Measurements from ENCODE around the gene VKORC1L1.
"Not testable (repeated sequence)": the region's sequence is repeated elsewhere in the genome, so short reads cannot be mapped to it uniquely, and the experiment has no call there.

The VKORC1L1 gene

DNA sequence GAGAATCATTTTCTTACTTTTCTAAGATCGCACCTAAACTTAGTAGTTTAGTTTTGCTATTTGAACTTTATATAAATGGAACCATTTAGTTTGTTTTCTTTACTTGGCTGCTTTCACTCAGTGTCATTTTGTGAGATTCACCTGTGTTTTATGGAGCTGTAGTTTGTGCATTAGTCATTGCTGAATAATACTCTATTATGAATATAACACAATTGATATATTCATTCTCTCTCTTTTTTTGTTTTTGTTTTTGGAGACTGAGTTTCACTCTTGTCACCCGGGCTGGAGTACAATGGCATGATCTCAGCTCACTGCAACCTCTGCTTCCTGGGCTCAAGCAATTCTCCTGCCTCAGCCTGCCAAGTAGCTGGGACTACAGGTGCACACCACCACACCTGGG lies 16.8 kb downstream of the VKORC1L1 start:
- CTCF ChIA-PET; DNase-seq (ENCODE audit: extremely low spot score); POLR2A ChIA-PET: not testable (repeated sequence)

DNA sequence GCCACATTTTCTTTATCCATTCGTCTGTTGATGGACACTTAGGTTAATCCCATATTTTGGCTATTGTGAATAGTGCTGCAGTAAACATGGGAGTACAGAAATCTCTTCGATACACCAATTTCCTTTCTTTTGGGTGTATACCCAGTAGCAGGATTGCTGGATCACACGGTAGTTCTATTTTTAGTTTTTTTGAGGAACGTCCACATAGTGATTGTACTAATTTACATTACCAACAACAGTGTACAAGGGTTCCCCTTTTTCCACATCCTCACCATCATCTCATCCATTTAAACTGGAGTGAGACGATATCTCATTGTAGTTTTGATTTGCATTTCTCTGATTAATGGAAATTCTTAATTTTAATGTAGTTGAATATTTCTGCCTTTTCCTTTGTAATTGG lies 19.3 kb downstream of the VKORC1L1 start:
- CTCF ChIA-PET = no interaction called here
- TF ChIP-seq, protein P1, sequence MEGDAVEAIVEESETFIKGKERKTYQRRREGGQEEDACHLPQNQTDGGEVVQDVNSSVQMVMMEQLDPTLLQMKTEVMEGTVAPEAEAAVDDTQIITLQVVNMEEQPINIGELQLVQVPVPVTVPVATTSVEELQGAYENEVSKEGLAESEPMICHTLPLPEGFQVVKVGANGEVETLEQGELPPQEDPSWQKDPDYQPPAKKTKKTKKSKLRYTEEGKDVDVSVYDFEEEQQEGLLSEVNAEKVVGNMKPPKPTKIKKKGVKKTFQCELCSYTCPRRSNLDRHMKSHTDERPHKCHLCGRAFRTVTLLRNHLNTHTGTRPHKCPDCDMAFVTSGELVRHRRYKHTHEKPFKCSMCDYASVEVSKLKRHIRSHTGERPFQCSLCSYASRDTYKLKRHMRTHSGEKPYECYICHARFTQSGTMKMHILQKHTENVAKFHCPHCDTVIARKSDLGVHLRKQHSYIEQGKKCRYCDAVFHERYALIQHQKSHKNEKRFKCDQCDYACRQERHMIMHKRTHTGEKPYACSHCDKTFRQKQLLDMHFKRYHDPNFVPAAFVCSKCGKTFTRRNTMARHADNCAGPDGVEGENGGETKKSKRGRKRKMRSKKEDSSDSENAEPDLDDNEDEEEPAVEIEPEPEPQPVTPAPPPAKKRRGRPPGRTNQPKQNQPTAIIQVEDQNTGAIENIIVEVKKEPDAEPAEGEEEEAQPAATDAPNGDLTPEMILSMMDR (IDR thresholded peaks at IDR 0.05; ENCODE audit: control extremely low read depth, extremely low read depth, low read depth, missing control alignments) = no peak
- no peak for DNase-seq (ENCODE audit: extremely low spot score)
- POLR2A ChIA-PET = no interaction called here

DNA sequence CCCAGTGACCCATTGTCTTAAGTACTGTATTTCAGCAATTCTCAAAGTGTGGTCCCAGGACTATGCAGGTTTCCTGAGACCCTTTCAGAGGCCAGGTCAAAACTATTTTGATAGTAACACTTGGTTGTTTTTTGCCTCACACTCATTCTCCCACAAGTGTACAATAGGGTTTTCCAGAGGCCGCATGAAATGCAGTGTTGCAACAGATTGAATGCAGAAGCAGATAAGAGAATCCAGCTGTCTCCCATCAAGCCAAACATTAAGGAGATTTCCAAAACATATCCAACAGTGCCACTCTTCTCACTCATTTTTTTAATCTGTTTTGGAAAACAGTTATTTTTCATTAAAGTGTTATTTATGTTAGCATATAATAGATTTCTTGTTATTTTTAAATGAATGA lies 20.0 kb downstream of the VKORC1L1 start:
- TF ChIP-seq, protein P1 (IDR thresholded peaks at IDR 0.05; ENCODE audit: control extremely low read depth, extremely low read depth, low read depth, missing control alignments) = no peak
- ChIA-PET POLR2A (no interaction called here), CTCF (no interaction called here)
- no peak for DNase-seq (ENCODE audit: extremely low spot score)

DNA sequence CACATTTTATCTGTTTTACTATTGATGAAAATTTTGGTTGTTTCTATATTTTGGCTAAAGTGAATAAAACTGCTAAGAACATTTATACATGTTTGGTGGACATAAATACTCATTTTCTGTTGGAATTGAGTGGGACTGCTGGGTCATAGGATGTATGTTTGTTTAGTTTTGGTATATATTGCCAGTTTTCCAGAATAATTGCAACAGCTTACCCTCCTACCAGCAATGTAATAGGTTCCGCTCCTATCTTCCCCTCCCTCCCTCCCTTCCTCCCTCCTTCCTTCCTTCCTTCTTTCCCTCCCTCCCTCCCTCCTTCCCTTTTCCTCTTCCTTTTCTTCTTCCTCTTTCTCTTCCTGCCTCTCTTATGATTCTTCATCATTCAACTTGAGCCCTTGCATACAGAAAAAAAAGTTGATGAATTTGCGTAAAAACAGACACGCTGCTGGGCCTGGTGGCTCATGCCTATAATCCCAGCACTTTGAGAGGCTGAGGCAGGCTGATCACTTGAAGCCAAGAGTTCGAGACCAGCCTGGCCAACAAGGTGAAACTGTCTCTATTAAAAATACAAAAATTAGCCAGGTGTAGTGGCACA lies 23.5 kb downstream of the VKORC1L1 start:
- DNase-seq (ENCODE audit: extremely low spot score) = no peak
- TF ChIP-seq, protein P1 (IDR thresholded peaks at IDR 0.05; ENCODE audit: control extremely low read depth, extremely low read depth, low read depth, missing control alignments) = no peak
- CTCF ChIA-PET = no interaction called here
- POLR2A ChIA-PET = no interaction called here

DNA sequence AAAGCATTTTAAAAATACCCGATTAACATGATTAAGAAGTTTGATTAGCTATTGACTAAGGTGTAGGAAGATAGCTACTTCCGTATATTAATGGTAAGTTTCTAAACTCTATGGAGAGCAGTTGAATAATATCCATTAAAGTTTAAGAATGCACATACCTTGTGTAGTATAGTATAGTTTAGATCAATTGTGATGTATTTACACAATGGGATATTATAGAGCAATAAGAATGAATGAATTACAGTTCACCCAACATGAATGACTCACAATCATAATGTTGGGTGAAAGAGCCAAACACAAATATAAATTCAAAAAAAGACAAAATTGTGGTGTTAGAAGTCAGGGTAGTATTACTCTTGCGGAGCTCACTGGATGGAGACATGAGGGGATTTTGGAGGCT lies 24.4 kb downstream of the VKORC1L1 start:
- DNase-seq (ENCODE audit: extremely low spot score); POLR2A ChIA-PET; CTCF ChIA-PET: not testable (repeated sequence)

DNA sequence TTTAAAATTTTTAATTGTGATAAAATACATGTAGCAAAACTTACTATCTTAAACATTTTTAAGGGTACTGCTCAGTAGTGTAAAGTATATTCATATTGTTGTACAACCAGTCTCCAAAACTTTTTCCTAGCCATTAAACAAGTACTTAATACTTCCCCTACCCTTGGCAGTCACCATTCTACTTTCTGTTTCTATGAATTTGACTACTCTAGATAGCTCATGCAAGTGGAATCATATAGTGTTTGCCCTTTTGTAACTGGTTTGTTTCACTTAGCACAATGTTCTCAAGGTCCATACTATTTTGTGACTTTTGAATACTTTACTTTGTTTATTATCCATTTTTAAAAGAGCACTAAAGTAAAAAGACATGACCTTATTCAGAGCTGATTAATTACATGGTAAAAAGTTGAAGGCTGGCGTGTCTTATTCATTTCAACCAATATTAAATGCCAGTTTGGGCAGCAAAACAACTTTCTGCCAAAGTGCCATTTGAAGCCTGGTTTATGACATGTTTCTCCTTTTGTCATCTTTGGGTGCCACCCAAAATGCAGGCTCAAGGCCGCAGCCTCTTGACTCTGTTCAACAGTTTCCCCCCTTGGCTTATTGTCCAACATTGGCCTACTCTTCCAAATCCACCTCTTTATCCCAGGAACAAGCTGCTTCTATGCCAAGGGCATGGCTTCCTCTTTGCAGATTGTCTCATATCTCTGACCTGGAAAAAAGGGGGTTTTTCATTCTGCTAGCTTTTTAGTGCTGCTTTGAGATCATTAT lies 26.0 kb downstream of the VKORC1L1 start:
- DNase-seq (ENCODE audit: extremely low spot score); CTCF ChIA-PET; POLR2A ChIA-PET: not testable (repeated sequence)

DNA sequence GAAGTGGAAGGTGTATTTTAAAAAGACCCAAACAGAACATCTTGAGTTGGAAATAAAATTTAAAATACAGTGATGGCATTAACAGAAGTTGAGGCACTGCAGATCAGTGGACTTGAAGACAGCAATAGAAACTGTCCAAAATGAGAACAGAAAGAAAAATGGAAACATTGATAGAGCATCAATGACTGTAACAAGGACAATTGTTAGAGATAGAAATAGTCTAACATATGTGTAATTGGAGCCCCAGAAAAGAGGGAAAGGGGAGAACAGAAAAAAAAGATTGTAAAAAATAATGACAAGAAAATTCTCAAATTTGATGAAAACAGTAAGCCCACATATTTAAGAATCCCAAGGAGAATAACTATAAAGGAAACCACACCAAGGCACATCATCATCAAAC lies 29.4 kb downstream of the VKORC1L1 start:
- no peak for DNase-seq (ENCODE audit: extremely low spot score)
- POLR2A ChIA-PET = no interaction called here
- CTCF ChIA-PET = no interaction called here
- TF ChIP-seq, protein P1 (IDR thresholded peaks at IDR 0.05; ENCODE audit: control extremely low read depth, extremely low read depth, low read depth, missing control alignments) = no peak

DNA sequence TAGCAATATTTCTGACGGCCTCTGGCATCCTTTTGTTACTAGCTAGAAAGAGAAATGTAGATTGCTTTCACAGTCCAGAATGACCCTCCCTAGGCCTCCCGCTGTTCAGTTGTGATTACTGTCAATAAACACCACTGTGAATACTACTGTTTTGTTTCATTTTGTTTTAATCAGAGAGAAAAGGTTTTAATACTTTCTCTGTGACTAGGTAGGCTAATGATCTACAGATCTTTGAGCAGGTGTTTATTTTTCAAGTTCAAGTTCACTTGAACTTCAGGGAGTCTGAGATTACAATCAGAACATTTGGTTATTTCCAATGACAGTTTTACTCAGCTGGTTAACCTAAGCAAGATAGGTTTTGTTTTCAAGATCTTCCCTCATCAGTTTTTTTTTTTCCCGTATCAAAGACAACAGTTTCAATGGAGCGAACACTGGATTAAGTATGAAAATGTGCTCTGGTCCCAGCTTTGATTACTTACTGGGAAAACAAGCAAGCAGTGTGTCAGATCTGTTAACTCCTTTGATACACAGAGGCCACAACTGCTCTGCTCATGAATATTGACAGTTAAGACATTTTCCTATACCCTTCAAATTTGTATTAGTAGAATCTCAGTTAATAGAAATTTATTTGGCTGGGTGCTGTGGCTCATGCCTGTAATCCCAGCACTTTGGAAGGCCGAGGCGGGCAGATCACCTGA lies 34.8 kb downstream of the VKORC1L1 start:
- ChIA-PET POLR2A (no interaction called here), CTCF (no interaction called here)
- DNase-seq (ENCODE audit: extremely low spot score) = no peak
- TF ChIP-seq, protein P1 (IDR thresholded peaks at IDR 0.05; ENCODE audit: control extremely low read depth, extremely low read depth, low read depth, missing control alignments) = no peak
